H1 (cell line): ENCODE measurements around the gene SLFN13. TPM values are rescaled to one million over a fixed set of nuclear protein-coding genes. Genes with fewer than 3 reads are reported as not detected.

Experiments
- CTCF ChIA-PET: fragments of 300-600 bp; sonication (Branson Sonifier 250); formaldehyde crosslinking; loops from one replicate; lab custom pipeline; 2021; ENCODE audit not compliant: partially characterized antibody; lab: Charles Lee
- POLR2A ChIA-PET: fragments of 300-600 bp; sonication (Branson Sonifier 250); formaldehyde crosslinking; loops from one replicate; lab custom pipeline; 2021; ENCODE audit warnings: inconsistent platforms; ENCODE audit not compliant: partially characterized antibody; lab: Charles Lee
- DNase-seq, 2 experiments: peaks; one replicate each; pipeline versions ENCODE4 v3.0.0 to v3.0.0-alpha.2; 2010 to 2022; ENCODE audit warnings: low spot score in 2 of 2, low read depth in 1 of 2, mixed read lengths in 1 of 2
- FAIRE-seq: peaks from 2 replicates; lab custom pipeline; 2011; peaks lifted over from hg19 to GRCh38; lab: Jason Lieb, UNC
- H2AFZ ChIP-seq: 2 replicates; pipeline ENCODE4 v1.8.1; 2012; ENCODE audit warnings: low read length, inconsistent platforms
- H2AK5ac ChIP-seq: 2 replicates; pipeline ENCODE4 v1.6.1; 2013; ENCODE audit warnings: low read depth, low read length
- H2BK120ac ChIP-seq: replicated peaks from 2 replicates; pipeline ENCODE3; 2013; ENCODE audit warnings: low read depth, low read length, inconsistent platforms
- H2BK12ac ChIP-seq: 2 replicates; pipeline ENCODE4 v1.6.1; 2013; ENCODE audit warnings: low read depth, low read length
- H2BK15ac ChIP-seq: 2 replicates; pipeline ENCODE4 v1.6.1; 2013; ENCODE audit warnings: low read length
- H2BK20ac ChIP-seq: 2 replicates; pipeline ENCODE4 v1.6.1; 2013; ENCODE audit warnings: low read length
- H2BK5ac ChIP-seq: 2 replicates; pipeline ENCODE4 v1.6.1; 2013; ENCODE audit warnings: low read depth, low read length
- H3K14ac ChIP-seq: 2 replicates; pipeline ENCODE4 v1.6.1; 2013; ENCODE audit warnings: inconsistent platforms; ENCODE audit not compliant: insufficient read length
- H3K18ac ChIP-seq: 2 replicates; pipeline ENCODE4 v1.6.1; 2013; ENCODE audit warnings: low read length; ENCODE audit errors: extremely low read depth
- H3K23ac ChIP-seq: 2 replicates; pipeline ENCODE4 v1.6.1; 2013; ENCODE audit warnings: inconsistent platforms; ENCODE audit not compliant: insufficient read length
- H3K23me2 ChIP-seq: 2 replicates; pipeline ENCODE4 v1.6.1; 2013; ENCODE audit warnings: low read depth, low read length
- H3K27ac ChIP-seq: 2 replicates; pipeline ENCODE4 v1.6.1; 2011; ENCODE audit warnings: low read depth, low read length, inconsistent platforms
- H3K27me3 ChIP-seq, 4 experiments: replicated peaks in 1 of 4; 1 replicate in 1 of 4; 2 replicates in 3 of 4; pipeline versions ENCODE4 v1.6.1 to v1.8.1; 2011 to 2013; ENCODE audit warnings: low read length in 3 of 4, mild to moderate bottlenecking in 3 of 4, inconsistent platforms in 2 of 4, mixed read lengths in 2 of 4, moderate library complexity in 1 of 4; ENCODE audit not compliant: control insufficient read depth in 3 of 4, insufficient read depth in 3 of 4; ENCODE audit errors: extremely low read depth in 1 of 4
- H3K36me3 ChIP-seq, 4 experiments: 2 replicates each; pipeline versions ENCODE4 v1.6.1 to v1.8.1; 2011 to 2013; ENCODE audit warnings: mild to moderate bottlenecking in 4 of 4, low read length in 3 of 4, moderate library complexity in 2 of 4, control low read depth in 1 of 4, inconsistent platforms in 1 of 4; ENCODE audit not compliant: insufficient read depth in 4 of 4, control insufficient read depth in 2 of 4
- H3K4ac ChIP-seq: replicated peaks from 2 replicates; pipeline ENCODE3; 2013; ENCODE audit warnings: low read length, low read depth, mixed read lengths, inconsistent platforms; ENCODE audit not compliant: insufficient read length
- H3K4me1 ChIP-seq, 4 experiments: replicated peaks in 1 of 4; 1 replicate in 1 of 4; 2 replicates in 3 of 4; pipeline versions ENCODE4 v1.6.1 to v1.8.1; 2011 to 2013; ENCODE audit warnings: low read length in 3 of 4, inconsistent platforms in 2 of 4, mixed read lengths in 1 of 4; ENCODE audit not compliant: insufficient read depth in 4 of 4, control insufficient read depth in 3 of 4
- H3K4me2 ChIP-seq, 2 experiments: 2 replicates each; pipeline versions ENCODE4 v1.6.1 to v1.8.1; 2011 to 2013; ENCODE audit warnings: low read depth in 2 of 2, low read length in 2 of 2, control low read depth in 1 of 2, inconsistent platforms in 1 of 2, mild to moderate bottlenecking in 1 of 2; ENCODE audit not compliant: insufficient read depth in 1 of 2
- H3K4me3 ChIP-seq, 4 experiments: fragments of 200-600, 300-600 bp in 1 of 4; sonication (generic), shearing (Covaris generic), sonication (Bioruptor Twin) in 1 of 4; 2 replicates each; pipeline versions ENCODE4 v1.5.1 to v1.8.1; 2011 to 2016; ENCODE audit warnings: low read length in 4 of 4, low read depth in 3 of 4, control low read depth in 2 of 4, inconsistent platforms in 2 of 4, mild to moderate bottlenecking in 2 of 4, mixed read lengths in 1 of 4, moderate library complexity in 1 of 4; ENCODE audit not compliant: insufficient read depth in 2 of 4; ENCODE audit errors: extremely low read depth in 1 of 4
- H3K56ac ChIP-seq: replicated peaks from 2 replicates; pipeline ENCODE3; 2013; ENCODE audit warnings: low read depth, mild to moderate bottlenecking, mixed read lengths, low read length, inconsistent platforms; ENCODE audit not compliant: insufficient read length
- H3K79me1 ChIP-seq: 2 replicates; pipeline ENCODE4 v1.6.1; 2013; ENCODE audit warnings: low read depth, low read length, control low read depth
- H3K79me2 ChIP-seq, 2 experiments: 2 replicates each; pipeline versions ENCODE4 v1.6.1 to v1.8.1; 2012 to 2013; ENCODE audit warnings: low read length in 2 of 2, mild to moderate bottlenecking in 2 of 2, inconsistent platforms in 1 of 2; ENCODE audit not compliant: insufficient read depth in 2 of 2, control insufficient read depth in 1 of 2
- H3K9ac ChIP-seq, 4 experiments: replicated peaks in 1 of 4; 1 replicate in 1 of 4; 2 replicates in 3 of 4; pipeline versions ENCODE4 v1.6.1 to v1.8.1; 2011 to 2013; ENCODE audit warnings: low read depth in 3 of 4, low read length in 3 of 4, control low read depth in 2 of 4, mild to moderate bottlenecking in 2 of 4, moderate library complexity in 2 of 4, inconsistent platforms in 1 of 4; ENCODE audit errors: extremely low read depth in 1 of 4
- H3K9me3 ChIP-seq, 2 experiments: 2 replicates each; pipeline versions ENCODE4 v1.6.1 to v1.8.1; 2012 to 2013; ENCODE audit warnings: mild to moderate bottlenecking in 2 of 2, moderate library complexity in 2 of 2, control low read depth in 1 of 2, inconsistent platforms in 1 of 2, low read depth in 1 of 2, low read length in 1 of 2, mixed read lengths in 1 of 2; ENCODE audit not compliant: insufficient read depth in 2 of 2
- H4K20me1 ChIP-seq, 2 experiments: replicated peaks in 1 of 2; 2 replicates each; pipeline versions ENCODE3 to v1.8.1; 2011 to 2013; ENCODE audit warnings: inconsistent platforms in 2 of 2, low read length in 2 of 2, mild to moderate bottlenecking in 1 of 2; ENCODE audit not compliant: insufficient read depth in 2 of 2, control insufficient read depth in 1 of 2
- H4K5ac ChIP-seq: 2 replicates; pipeline ENCODE4 v1.6.1; 2013; ENCODE audit warnings: low read length, low read depth, mixed read lengths, inconsistent platforms; ENCODE audit not compliant: insufficient read length
- H4K8ac ChIP-seq: 2 replicates; pipeline ENCODE4 v1.8.0; 2013; ENCODE audit warnings: mild to moderate bottlenecking, moderate library complexity, low read length, inconsistent platforms; ENCODE audit not compliant: insufficient read depth; ENCODE audit errors: extremely low read depth
- H4K91ac ChIP-seq: replicated peaks from 2 replicates; pipeline ENCODE3; 2013; ENCODE audit warnings: low read length, mixed read lengths, inconsistent platforms; ENCODE audit not compliant: insufficient read length
- ASH2L ChIP-seq: fragments of 200-600, 300-600 bp; sonication (generic); IDR thresholded peaks from one replicate; pipeline ENCODE4 v1.7.1; 2017; ENCODE audit warnings: low read length
- BRCA1 ChIP-seq: IDR thresholded peaks from 2 replicates; pipeline ENCODE4 v1.6.1; 2012; ENCODE audit warnings: low read depth, low read length, improper control_type of control experiment
- CHD1 ChIP-seq: IDR thresholded peaks from 2 replicates; pipeline ENCODE4 v1.6.1; 2012; ENCODE audit warnings: low read depth, low read length, improper control_type of control experiment
- KDM4A ChIP-seq: IDR thresholded peaks from one replicate; pipeline ENCODE4 v1.7.1; 2012; ENCODE audit warnings: low read depth, mild to moderate bottlenecking, moderate library complexity, low read length, inconsistent platforms; ENCODE audit not compliant: severe bottlenecking
- PHF8 ChIP-seq: fragments of 200-600 bp; sonication (generic); conservative IDR thresholded peaks from 2 replicates; pipeline ENCODE4 v1.7.1; 2012; ENCODE audit warnings: low read depth, mild to moderate bottlenecking, inconsistent platforms, low read length, moderate library complexity
- RNF2 ChIP-seq: fragments of 200-900, 300-1000 bp; sonication (generic); IDR thresholded peaks from 2 replicates; pipeline ENCODE4 v1.7.1; 2016; ENCODE audit warnings: borderline replicate concordance, low read depth, mild to moderate bottlenecking, antibody characterized with exemption, low read length; ENCODE audit not compliant: poor library complexity, severe bottlenecking; ENCODE audit errors: missing control alignments
- SP1 ChIP-seq: IDR thresholded peaks from 2 replicates; pipeline ENCODE4 v1.6.1; 2011; ENCODE audit warnings: low read depth, low read length
- WGBS, 2 experiments: shearing (Covaris generic) in 1 of 2; methylation state at CpG; one replicate each; pipeline versions ENCODE4 v1.1.6 to v1.1.7; 2013 to 2015; ENCODE audit warnings: low lambda C conversion rate in 2 of 2, mixed read lengths in 2 of 2, inconsistent platforms in 1 of 2, low coverage in 1 of 2, missing lambda C conversion rate in 1 of 2; ENCODE audit not compliant: insufficient replicate concordance in 2 of 2, insufficient coverage in 1 of 2, insufficient read length in 1 of 2; ENCODE audit errors: extremely low coverage in 1 of 2, missing lambda C conversion rate in 1 of 2; 5-methylcytosine and 5-hydroxymethylcytosine counted together
- polyA plus RNA-seq, 7 experiments: library from polyadenylated mRNA; depleted of rRNA in 3 of 7; stranded (reverse) in 5 of 7; unstranded in 2 of 7; fragments of >200 nt in 5 of 7; fragments of 200-250 nt in 2 of 7; gene quantifications; 1 replicate in 5 of 7; 2 replicates in 1 of 7; 4 replicates in 1 of 7; pipeline versions ENCODE4 v1.2.1 to v1.2.3, GENCODE V29; 2011 to 2013; ENCODE audit warnings: missing spikeins in 2 of 7, mixed read lengths in 2 of 7
- total RNA-seq: library from RNA; stranded (reverse); fragmentation: NEBNext Ultra II Directional; extraction: Animal tissue kit (Norgen Biotek cat#: 25700); gene quantifications from 2 replicates; pipeline ENCODE4 v1.2.1, GENCODE V29; 2021
- TF ChIP-seq, protein P1 (sequence below): IDR thresholded peaks from 2 replicates; pipeline ENCODE4 v1.6.1; 2012; ENCODE audit warnings: low read length, inconsistent platforms

The SLFN13 gene
- total and polyA plus RNA-seq, 2 of the 8 experiments (the other 6 are each of a cell fraction or from before 2014, with no cell fraction given) = 15.7 to 27.5 TPM

DNA sequence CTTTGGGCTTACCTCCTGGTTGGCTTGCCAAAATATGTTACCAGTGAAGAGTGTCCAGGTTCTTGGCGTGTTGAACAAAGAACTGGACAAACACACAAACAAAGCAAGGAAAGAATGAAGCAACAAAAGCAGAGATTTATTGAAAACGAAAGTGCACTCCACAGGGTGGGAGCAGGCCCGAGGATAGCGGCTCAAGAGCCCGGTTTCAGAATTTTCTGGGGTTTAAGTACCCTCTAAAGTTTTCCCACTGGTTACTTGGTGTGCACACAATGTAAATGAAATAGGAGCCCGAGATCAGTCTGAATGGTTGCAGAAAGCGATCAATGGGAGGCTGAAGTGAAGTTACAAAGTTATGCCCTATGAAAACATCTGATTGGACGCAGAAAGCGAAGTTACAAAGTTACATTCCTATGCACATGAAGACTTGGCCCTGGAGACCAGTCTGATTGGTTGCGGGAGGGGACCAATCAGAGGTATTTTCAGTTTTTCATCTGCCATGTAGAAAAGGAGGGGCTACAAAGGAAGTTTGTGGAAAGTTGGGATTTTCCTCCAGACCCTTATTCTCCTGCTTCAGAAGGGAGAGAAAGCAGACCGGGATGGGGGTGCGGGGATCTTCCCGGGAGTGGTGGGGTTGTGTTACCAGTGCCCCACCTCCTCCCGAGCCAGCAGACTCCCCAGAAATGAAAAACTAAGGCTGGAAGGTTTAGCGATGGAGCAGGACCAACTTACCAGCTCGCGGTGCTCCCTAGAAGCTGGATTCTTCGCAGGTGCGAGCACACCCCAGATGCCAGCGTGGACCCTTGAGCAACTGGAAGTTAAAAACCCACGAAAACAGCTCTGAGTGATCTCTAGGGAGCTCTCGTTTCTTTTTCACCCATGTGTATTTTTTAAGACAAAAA lies 16.1 kb downstream of the SLFN13 start, which contains the start of gene SLFN12:
Gene SLFN12, minus strand, starts transcription at position 325 of the 899 bp plus-strand sequence. CDS start 9,472 bp downstream, outside the sequence.
- peak within 1 kb of the TSS; percentile 73 for H3K56ac ChIP-seq
- peak; percentile 93 for FAIRE-seq
- H3K27ac ChIP-seq = peak within 1 kb of the TSS; percentile 53; the same call in 1 of the 2 replicates
- peak within 1 kb of the TSS; percentile 37 to 65 (median 56) for H3K4me3 ChIP-seq
- 0 out of 2 replicates have a peak within 1 kb of the TSS, but pooled peaks have one; percentile 3 for H2BK20ac ChIP-seq
- peak within 1 kb of the TSS; percentile 67 for H4K91ac ChIP-seq
- H4K20me1 ChIP-seq = peaks cover 0 to 3% of the 10 kb centered on the region in 2 experiments
- H3K79me1 ChIP-seq = no peaks in the 10 kb centered on the region
- H3K23me2 ChIP-seq = peaks cover 5% of the 10 kb centered on the region; the same call in 1 of the 2 replicates
- peak; percentile 70 to 71 for DNase-seq
- ChIA-PET POLR2A (interaction anchor here (0.5 to 2.4 kb wide), 9 partner anchors 12 to 291 kb away, joined by 3 to 38 read pairs (median 5); partner anchors contain the start of genes NLE1 and SLFN13), CTCF (interaction anchor here (0.6 to 1.0 kb wide), 4 partner anchors 25 to 175 kb away, joined by 3 to 4 read pairs (median 3); no protein-coding TSS in a partner anchor)
- H3K27me3 ChIP-seq = peaks cover 6 to 35% (median 21%) of the 10 kb centered on the region in 4 experiments
- no peak within 1 kb of the TSS for H3K14ac ChIP-seq
- peak within 1 kb of the TSS; percentile 92 for H2BK12ac ChIP-seq
- 1% methylated on average over 22 of the region's 22 CpGs; no CpG with 5 or more reads in 1 of the 2 experiments for WGBS, 2 experiments
- peak within 1 kb of the TSS; percentile 68 to 84 for H3K4me2 ChIP-seq
- H4K5ac ChIP-seq = peak within 1 kb of the TSS; percentile 8
- peak within 1 kb of the TSS; percentile 93; the same call in 1 of the 2 replicates for H2AK5ac ChIP-seq
- H2BK5ac ChIP-seq = peak within 1 kb of the TSS; percentile 90; the same call in 1 of the 2 replicates
- H4K8ac ChIP-seq = peak within 1 kb of the TSS; percentile 76
- peak within 1 kb of the TSS; percentile 82 for H3K4ac ChIP-seq
- H3K9me3 ChIP-seq = no peaks in the 10 kb centered on the region
- H2BK120ac ChIP-seq = no peak within 1 kb of the TSS
- no peak within 1 kb of the TSS for H3K23ac ChIP-seq
- H3K9ac ChIP-seq = peak within 1 kb of the TSS in 3 of 4 experiments; percentile 70 to 71 (median 71); a peak in 6 of 7 replicates
- peak within 1 kb of the TSS; percentile 62 for H3K18ac ChIP-seq
- H2AFZ ChIP-seq = 0 out of 2 replicates have a peak within 1 kb of the TSS, but pooled peaks have one; percentile 45
- 0 out of 4 replicates have a peak, but pooled peaks cover 0 to under 1% of the 10 kb centered on the region in 2 experiments for H3K79me2 ChIP-seq
- H3K36me3 ChIP-seq = no peaks in the 10 kb centered on the region
- H2BK15ac ChIP-seq = no peak within 1 kb of the TSS
- H3K4me1 ChIP-seq = peaks cover 0 to 14% (median 8%) of the 10 kb centered on the region in 4 experiments; a peak in 6 of 7 replicates
- TF ChIP-seq RNF2 (no peak), CHD1 (0 out of 2 replicates have a peak, but pooled peaks have one; percentile 61), BRCA1 (no peak), PHF8 (peak; percentile 59), SP1 (peak; percentile 71), ASH2L (peak; percentile 6), KDM4A (peak; percentile 36)
- TF ChIP-seq, protein P1, sequence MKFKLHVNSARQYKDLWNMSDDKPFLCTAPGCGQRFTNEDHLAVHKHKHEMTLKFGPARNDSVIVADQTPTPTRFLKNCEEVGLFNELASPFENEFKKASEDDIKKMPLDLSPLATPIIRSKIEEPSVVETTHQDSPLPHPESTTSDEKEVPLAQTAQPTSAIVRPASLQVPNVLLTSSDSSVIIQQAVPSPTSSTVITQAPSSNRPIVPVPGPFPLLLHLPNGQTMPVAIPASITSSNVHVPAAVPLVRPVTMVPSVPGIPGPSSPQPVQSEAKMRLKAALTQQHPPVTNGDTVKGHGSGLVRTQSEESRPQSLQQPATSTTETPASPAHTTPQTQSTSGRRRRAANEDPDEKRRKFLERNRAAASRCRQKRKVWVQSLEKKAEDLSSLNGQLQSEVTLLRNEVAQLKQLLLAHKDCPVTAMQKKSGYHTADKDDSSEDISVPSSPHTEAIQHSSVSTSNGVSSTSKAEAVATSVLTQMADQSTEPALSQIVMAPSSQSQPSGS = no peak
